ENCODE measurements around the gene PIGQ. TPM values are rescaled to one million over a fixed set of nuclear protein-coding genes. Genes with fewer than 3 reads are reported as not detected.

Gene PIGQ
- total RNA-seq, 1 donor from 2014 or later = 68.9 TPM

DNA sequence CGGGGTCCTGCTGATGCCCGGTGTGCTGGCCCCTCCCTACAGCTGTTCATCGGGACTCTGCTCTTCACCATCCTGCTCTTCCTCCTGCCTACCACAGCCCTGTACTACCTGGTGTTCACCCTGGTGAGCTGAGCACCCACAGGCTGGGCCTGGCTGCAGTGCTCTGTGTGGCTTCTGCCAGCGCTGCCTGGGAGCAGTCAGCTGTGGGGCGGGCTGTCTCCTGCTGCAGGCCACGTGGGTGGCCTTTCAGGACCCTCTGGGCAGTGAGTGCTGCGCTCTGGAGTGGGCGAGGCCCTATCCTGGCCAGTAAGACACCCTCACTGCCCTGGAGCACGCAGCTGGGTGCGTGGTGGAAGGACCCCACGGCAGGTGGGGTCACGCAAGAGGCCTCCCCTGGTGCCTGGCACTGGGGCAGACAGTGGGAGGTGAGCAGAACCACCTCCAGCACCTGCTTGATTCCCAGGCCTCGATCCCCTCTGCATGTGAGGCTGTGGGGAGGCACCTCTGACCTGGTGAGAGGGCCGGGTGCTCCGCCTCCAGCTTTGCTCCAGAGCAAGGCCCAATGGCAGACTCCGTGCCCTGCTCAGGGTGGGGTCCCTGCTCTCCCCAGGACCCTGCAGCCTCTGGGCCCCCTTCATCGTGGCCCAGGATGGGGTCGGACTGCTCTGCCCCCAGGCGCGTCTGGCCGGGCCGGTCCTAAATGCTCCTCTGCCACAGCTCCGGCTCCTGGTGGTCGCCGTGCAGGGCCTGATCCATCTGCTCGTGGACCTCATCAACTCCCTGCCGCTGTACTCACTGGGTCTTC is 10.6 kb downstream of the PIGQ start:
- DNase-seq = no peak
- Histone ChIP-seq H3K27ac (no peak overlapping the region), H3K27me3 (ENCODE audit: low read depth) (no peaks in the 10 kb centered on the region), H3K4me1 (peaks cover under 1% of the 10 kb centered on the region), H3K36me3 (peaks cover 19% of the 10 kb centered on the region), H3K9me3 (no peaks in the 10 kb centered on the region), H3K4me3 (no peak overlapping the region)
- ATAC-seq = no peak
- intact Hi-C loops (cut with DNase I) = no loop called here
- TF ChIP-seq, protein P1, sequence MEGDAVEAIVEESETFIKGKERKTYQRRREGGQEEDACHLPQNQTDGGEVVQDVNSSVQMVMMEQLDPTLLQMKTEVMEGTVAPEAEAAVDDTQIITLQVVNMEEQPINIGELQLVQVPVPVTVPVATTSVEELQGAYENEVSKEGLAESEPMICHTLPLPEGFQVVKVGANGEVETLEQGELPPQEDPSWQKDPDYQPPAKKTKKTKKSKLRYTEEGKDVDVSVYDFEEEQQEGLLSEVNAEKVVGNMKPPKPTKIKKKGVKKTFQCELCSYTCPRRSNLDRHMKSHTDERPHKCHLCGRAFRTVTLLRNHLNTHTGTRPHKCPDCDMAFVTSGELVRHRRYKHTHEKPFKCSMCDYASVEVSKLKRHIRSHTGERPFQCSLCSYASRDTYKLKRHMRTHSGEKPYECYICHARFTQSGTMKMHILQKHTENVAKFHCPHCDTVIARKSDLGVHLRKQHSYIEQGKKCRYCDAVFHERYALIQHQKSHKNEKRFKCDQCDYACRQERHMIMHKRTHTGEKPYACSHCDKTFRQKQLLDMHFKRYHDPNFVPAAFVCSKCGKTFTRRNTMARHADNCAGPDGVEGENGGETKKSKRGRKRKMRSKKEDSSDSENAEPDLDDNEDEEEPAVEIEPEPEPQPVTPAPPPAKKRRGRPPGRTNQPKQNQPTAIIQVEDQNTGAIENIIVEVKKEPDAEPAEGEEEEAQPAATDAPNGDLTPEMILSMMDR (IDR thresholded peaks at IDR 0.05) = no peak

DNA sequence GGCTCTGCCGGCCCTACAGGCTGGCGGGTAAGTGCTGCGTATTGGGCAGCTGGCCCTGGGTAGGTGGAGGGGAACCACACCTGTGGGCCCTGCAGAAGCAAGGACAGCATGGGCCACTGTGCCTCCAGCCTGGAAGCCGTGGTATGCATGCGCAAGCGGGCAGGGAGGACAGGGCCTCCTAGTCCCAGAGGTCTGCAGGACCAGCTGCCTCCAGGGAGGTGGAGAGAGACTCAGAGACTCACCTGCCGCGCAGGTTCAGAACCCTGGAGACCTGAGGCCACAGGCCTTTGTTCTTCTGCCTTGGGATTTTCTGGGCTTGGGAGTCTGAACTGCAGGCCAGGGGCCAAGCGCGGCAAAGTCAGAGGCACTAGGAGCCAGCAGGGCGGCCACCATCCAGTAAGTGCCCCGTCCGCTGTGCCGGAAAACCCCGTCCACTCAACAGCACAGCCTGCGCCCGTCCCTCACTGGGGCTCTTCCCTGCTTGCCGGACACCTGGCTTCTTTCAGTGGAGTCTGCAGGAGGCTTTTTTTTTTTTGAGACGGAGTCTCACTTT is 11.3 kb downstream of the PIGQ start:
- Histone ChIP-seq H3K27ac (no peak overlapping the region), H3K9me3 (no peaks in the 10 kb centered on the region), H3K36me3 (peaks cover 12% of the 10 kb centered on the region), H3K4me1 (peaks cover 5% of the 10 kb centered on the region), H3K27me3 (ENCODE audit: low read depth) (no peaks in the 10 kb centered on the region), H3K4me3 (no peak overlapping the region)
- DNase-seq = no peak
- intact Hi-C loops (cut with DNase I) = no loop called here
- ATAC-seq = no peak
- TF ChIP-seq, protein P1 (IDR thresholded peaks at IDR 0.05) = no peak

DNA sequence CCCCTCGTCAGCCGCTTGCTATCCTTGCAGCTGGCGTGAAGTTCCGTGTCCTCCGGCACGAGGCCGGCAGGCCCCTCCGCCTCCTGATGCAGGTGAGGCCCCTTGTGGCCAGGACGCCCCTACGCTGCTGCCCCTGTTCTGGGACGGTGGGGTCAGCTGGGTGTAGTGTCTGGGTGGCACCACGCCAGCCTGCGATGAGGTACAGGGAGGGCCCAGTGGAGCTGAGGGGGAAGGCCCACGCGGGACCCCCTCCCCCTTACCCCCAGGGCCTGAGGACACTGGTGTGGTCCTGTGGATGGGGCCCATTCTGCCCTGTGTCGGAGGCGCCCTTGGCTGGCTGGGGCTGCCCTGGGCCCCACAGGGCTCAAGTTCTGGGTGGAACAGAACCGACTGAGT is 12.4 kb downstream of the PIGQ start:
- Histone ChIP-seq H3K4me3 (no peak overlapping the region), H3K27me3 (ENCODE audit: low read depth) (no peaks in the 10 kb centered on the region), H3K36me3 (peaks cover 11% of the 10 kb centered on the region), H3K27ac (no peak overlapping the region), H3K9me3 (no peaks in the 10 kb centered on the region), H3K4me1 (peaks cover 10% of the 10 kb centered on the region)
- TF ChIP-seq, protein P1 (IDR thresholded peaks at IDR 0.05) = no peak
- DNase-seq = no peak
- ATAC-seq = no peak
- intact Hi-C loops (cut with DNase I) = no loop called here

DNA sequence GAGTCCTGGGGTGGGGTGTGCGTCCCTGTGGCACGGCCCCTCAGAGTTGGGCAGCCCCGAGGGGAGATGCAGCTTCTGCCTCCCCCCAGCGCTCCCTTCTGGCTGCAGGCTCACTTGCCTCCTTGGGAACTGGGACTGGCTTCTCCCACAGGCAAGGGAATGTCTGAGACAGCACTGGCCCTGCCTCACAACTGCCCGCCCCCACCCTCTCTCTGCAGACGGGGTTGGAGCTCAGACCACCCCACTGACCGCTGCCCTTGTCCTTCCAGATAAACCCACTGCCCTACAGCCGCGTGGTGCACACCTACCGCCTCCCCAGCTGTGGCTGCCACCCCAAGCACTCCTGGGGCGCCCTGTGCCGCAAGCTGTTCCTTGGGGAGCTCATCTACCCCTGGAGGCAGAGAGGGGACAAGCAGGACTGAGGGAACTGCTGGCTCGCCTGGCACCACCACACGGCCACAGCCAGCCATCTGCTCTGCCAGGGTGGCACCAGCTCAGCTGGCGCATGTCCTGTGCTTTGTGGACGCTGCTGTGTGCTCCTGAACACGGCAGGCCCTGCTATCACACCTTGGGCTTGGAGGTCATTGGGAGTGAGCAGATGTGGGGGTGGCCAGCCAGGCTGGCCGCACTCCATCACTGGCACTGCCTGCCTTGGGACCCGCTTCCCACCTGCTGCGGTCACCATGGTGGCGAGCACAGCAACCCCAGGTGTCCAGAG is 13.0 kb downstream of the PIGQ start:
- DNase-seq (no peak), ATAC-seq (no peak)
- intact Hi-C loops (cut with DNase I) = no loop called here
- Histone ChIP-seq H3K27ac (no peak overlapping the region), H3K36me3 (peaks cover 11% of the 10 kb centered on the region), H3K9me3 (no peaks in the 10 kb centered on the region), H3K4me3 (no peak overlapping the region), H3K27me3 (ENCODE audit: low read depth) (no peaks in the 10 kb centered on the region), H3K4me1 (peaks cover 15% of the 10 kb centered on the region)
- TF ChIP-seq, protein P1 (IDR thresholded peaks at IDR 0.05) = no peak

DNA sequence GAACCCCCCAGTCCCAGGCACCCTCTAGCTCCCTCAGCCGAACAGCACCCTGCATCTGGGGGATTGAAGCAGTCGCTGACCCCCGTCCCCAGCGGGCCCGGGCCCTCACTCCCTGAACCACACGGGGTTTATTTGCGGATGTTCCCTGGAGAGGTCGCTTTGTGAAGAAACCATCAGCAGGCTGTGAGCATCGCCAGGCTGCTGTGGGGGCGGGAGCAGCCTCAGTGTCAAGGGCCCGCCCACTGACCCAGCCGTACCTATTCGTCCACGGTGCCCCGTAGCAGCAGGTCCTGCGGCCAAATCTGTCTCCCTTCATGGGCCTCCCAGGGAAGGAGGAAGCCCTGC is 13.7 kb downstream of the PIGQ start:
- Histone ChIP-seq H3K4me1 (peaks cover 22% of the 10 kb centered on the region), H3K36me3 (peaks cover 11% of the 10 kb centered on the region), H3K4me3 (no peak overlapping the region), H3K27ac (no peak overlapping the region), H3K9me3 (no peaks in the 10 kb centered on the region), H3K27me3 (ENCODE audit: low read depth) (no peaks in the 10 kb centered on the region)
- intact Hi-C loops (cut with DNase I) = no loop called here
- TF ChIP-seq, protein P1 (IDR thresholded peaks at IDR 0.05) = no peak
- no peak for ATAC-seq
- DNase-seq = no peak

Data from lower lobe of right lung (tissue), 2 donors.